GM18520 (cell line): ENCODE data around the gene PLCG2.
"Not testable (repeated sequence)": the region's sequence is repeated elsewhere in the genome, so short reads cannot be mapped to it uniquely, and the experiment has no call there.

Experiments
- ATAC-seq: cut with Tn5 transposase; IDR thresholded peaks from one replicate; pipeline ENCODE4 v1.9.1; 2021; ENCODE audit not compliant: unreplicated experiment

PLCG2 gene

GRCh38 chr16:81786868-81787267 is 7.8 kb downstream of the PLCG2 start:
- ATAC-seq: no peak

GRCh38 chr16:81787659-81788058 is 8.6 kb downstream of the PLCG2 start:
- ATAC-seq: no peak

GRCh38 chr16:81790277-81790676 is 11.2 kb downstream of the PLCG2 start:
- no peak for ATAC-seq

GRCh38 chr16:81790830-81791435 is 11.8 kb downstream of the PLCG2 start:
- no peak for ATAC-seq

- no peak for ATAC-seq
Observed at GRCh38 chr16:81792828-81793227, 13.7 kb downstream of the PLCG2 start.

GRCh38 chr16:81795193-81795592 is 16.1 kb downstream of the PLCG2 start:
- no peak for ATAC-seq

GRCh38 chr16:81796035-81796434 is 16.9 kb downstream of the PLCG2 start:
- ATAC-seq: no peak

GRCh38 chr16:81796583-81797346 is 17.7 kb downstream of the PLCG2 start:
- ATAC-seq: no peak

- ATAC-seq: peak; percentile 53
Observed at GRCh38 chr16:81797443-81797842, 18.4 kb downstream of the PLCG2 start.

GRCh38 chr16:81798311-81799137 is 19.4 kb downstream of the PLCG2 start:
- peak; percentile 42 for ATAC-seq

GRCh38 chr16:81799138-81799504 is 20.0 kb downstream of the PLCG2 start:
- ATAC-seq: no peak

- ATAC-seq: not testable (repeated sequence)
Observed at GRCh38 chr16:81801724-81802123, 22.6 kb downstream of the PLCG2 start.

GRCh38 chr16:81803332-81803731 is 24.2 kb downstream of the PLCG2 start:
- no peak for ATAC-seq

GRCh38 chr16:81804134-81804610 is 25.1 kb downstream of the PLCG2 start:
- no peak for ATAC-seq

- ATAC-seq: no peak
Observed at GRCh38 chr16:81806696-81807095, 27.6 kb downstream of the PLCG2 start.

GRCh38 chr16:81807767-81808358 is 28.8 kb downstream of the PLCG2 start:
- no peak for ATAC-seq

GRCh38 chr16:81808933-81809480 is 29.9 kb downstream of the PLCG2 start:
- peak; percentile 44 for ATAC-seq

- ATAC-seq: no peak
Observed at GRCh38 chr16:81809567-81809966, 30.5 kb downstream of the PLCG2 start.

- no peak for ATAC-seq
Observed at GRCh38 chr16:81810361-81810760, 31.3 kb downstream of the PLCG2 start.

GRCh38 chr16:81810894-81811538 is 31.9 kb downstream of the PLCG2 start:
- ATAC-seq: peak; percentile 47
